A549 (cell line): ENCODE data around the gene TMEM266. TPM values are rescaled to one million over a fixed set of nuclear protein-coding genes. Genes with fewer than 3 reads are reported as not detected.

Source experiments
- ATAC-seq, 2 experiments: fragments of 200-7000 bp in 1 of 2; fragments of >200 bp in 1 of 2; cut with Nextera tagmentation in 1 of 2; cut with Tn5 transposase in 1 of 2; 3 replicates each; pipeline versions ENCODE4 v1.8.0 to v1.9.1; 2018 to 2020; ENCODE audit warnings: mild to moderate bottlenecking in 1 of 2, moderate library complexity in 1 of 2
- CTCF ChIA-PET: fragments of 300-600 bp; sonication (Branson Sonifier 250); formaldehyde crosslinking; extraction: SDS; loops from one replicate; lab custom pipeline; 2021; ENCODE audit warnings: antibody characterized with exemption, inconsistent platforms; lab: Yijun Ruan, JAX
- POLR2A ChIA-PET: fragments of 350-600 bp; formaldehyde crosslinking; extraction: SDS; loops from one replicate; lab custom pipeline; 2021; ENCODE audit warnings: antibody characterized with exemption, inconsistent platforms; lab: Yijun Ruan, JAX
- DNase-seq, 2 experiments: peaks; one replicate each; pipeline versions ENCODE4 v3.0.0 to v3.0.0-alpha.2; 2011 to 2016; ENCODE audit warnings: low read depth in 1 of 2, low spot score in 1 of 2
- FAIRE-seq: peaks from 2 replicates; lab custom pipeline; 2011; peaks lifted over from hg19 to GRCh38; lab: Jason Lieb, UNC
- H3K27ac ChIP-seq, 2 experiments: fragments of >200 bp; sonication (Bioruptor Twin); formaldehyde crosslinking; 3 replicates each; pipeline ENCODE4 v1.5.1; 2016 to 2017
- H3K4me1 ChIP-seq: fragments of >200 bp; sonication (Bioruptor Twin); formaldehyde crosslinking; 3 replicates; pipeline ENCODE4 v1.6.1; 2016
- H3K4me2 ChIP-seq: fragments of >200 bp; sonication (Bioruptor Twin); formaldehyde crosslinking; 3 replicates; pipeline ENCODE4 v1.6.1; 2016
- H3K4me3 ChIP-seq: fragments of >200 bp; sonication (Bioruptor Twin); formaldehyde crosslinking; 3 replicates; pipeline ENCODE4 v1.5.1; 2016
- H3K9me3 ChIP-seq: fragments of >200 bp; sonication (Bioruptor Twin); formaldehyde crosslinking; 3 replicates; pipeline ENCODE4 v1.6.1; 2016
- CBX2 ChIP-seq: fragments of 200-600 bp; sonication (generic); IDR thresholded peaks from 2 replicates; pipeline ENCODE4 v1.6.1; 2016; ENCODE audit warnings: low read depth, mild to moderate bottlenecking, borderline replicate concordance
- CHD2 ChIP-seq: fragments of 150-350 bp; IDR thresholded peaks from 2 replicates; pipeline ENCODE4 v1.6.1; 2014; ENCODE audit warnings: low read length; ENCODE audit not compliant: partially characterized antibody
- EHF ChIP-seq: fragments of 250-450 bp; sonication (Bioruptor Pico); IDR thresholded peaks from 2 replicates; pipeline ENCODE4 v1.5.0; 2020; ENCODE audit warnings: mild to moderate bottlenecking
- EHMT2 ChIP-seq: fragments of 200-600 bp; sonication (generic); IDR thresholded peaks from 2 replicates; pipeline ENCODE4 v1.6.1; 2016; ENCODE audit warnings: antibody characterized with exemption, low read depth, mild to moderate bottlenecking, moderate library complexity
- EP300 ChIP-seq, 2 experiments: fragments of >200 bp; sonication (Bioruptor Twin); formaldehyde crosslinking; IDR thresholded peaks; 2 replicates in 1 of 2; 3 replicates in 1 of 2; pipeline ENCODE4 v1.6.1; 2016 to 2017
- ESRRA ChIP-seq: fragments of 150-350 bp; IDR thresholded peaks from 2 replicates; pipeline ENCODE4 v1.6.1; 2014; ENCODE audit warnings: mild to moderate bottlenecking, low read length, borderline replicate concordance
- JUN ChIP-seq, 2 experiments: fragments of >200 bp; sonication (Bioruptor Twin); formaldehyde crosslinking; IDR thresholded peaks; 2 replicates in 1 of 2; 3 replicates in 1 of 2; pipeline ENCODE4 v1.6.1; 2016 to 2017
- KDM5A ChIP-seq: fragments of 200-600 bp; sonication (generic); IDR thresholded peaks from 2 replicates; pipeline ENCODE4 v1.6.1; 2016; ENCODE audit warnings: antibody characterized with exemption, mild to moderate bottlenecking
- MAFK ChIP-seq: fragments of 450-650 bp; IDR thresholded peaks from 2 replicates; pipeline ENCODE4 v1.6.1; 2014; ENCODE audit not compliant: partially characterized antibody
- RNF2 ChIP-seq: fragments of 200-600 bp; sonication (generic); IDR thresholded peaks from 2 replicates; pipeline ENCODE4 v1.6.1; 2016; ENCODE audit warnings: low read depth, mild to moderate bottlenecking, antibody characterized with exemption, moderate library complexity, borderline replicate concordance
- SMC3 ChIP-seq: fragments of >200 bp; sonication (Bioruptor Twin); formaldehyde crosslinking; IDR thresholded peaks from 3 replicates; pipeline ENCODE4 v1.6.1; 2018; ENCODE audit warnings: inconsistent platforms
- SREBF2 ChIP-seq: fragments of 450-650 bp; IDR thresholded peaks from 2 replicates; pipeline ENCODE4 v1.6.1; 2014; ENCODE audit warnings: mild to moderate bottlenecking, moderate library complexity
- ZC3H11A ChIP-seq: fragments of 450-650 bp; IDR thresholded peaks from 2 replicates; pipeline ENCODE4 v1.6.1; 2014; ENCODE audit warnings: antibody characterized with exemption, mild to moderate bottlenecking
- ZNF302 ChIP-seq: fragments of 250-450 bp; sonication (Bioruptor Pico); IDR thresholded peaks from 2 replicates; pipeline ENCODE4 v1.9.0; 2021; ENCODE audit warnings: inconsistent platforms, mild to moderate bottlenecking, moderate library complexity
- WGBS: methylation state at CpG from one replicate; pipeline ENCODE4 v1.1.6; 2017; ENCODE audit errors: missing lambda C conversion rate; 5-methylcytosine and 5-hydroxymethylcytosine counted together
- polyA plus RNA-seq, 4 experiments: library from polyadenylated mRNA; depleted of rRNA in 3 of 4; stranded (reverse); fragments of >200 nt; fragmentation: RNase III in 1 of 4; extraction: RNeasy Plus Mini Kit Qiagen cat#74134 plus additional on column Dnase treatment in 1 of 4; gene quantifications; 2 replicates in 3 of 4; 3 replicates in 1 of 4; pipeline ENCODE4 v1.2.3, GENCODE V29; 2011 to 2017
- TF ChIP-seq, protein P1 (sequence below): fragments of 450-650 bp; IDR thresholded peaks from 2 replicates; pipeline ENCODE4 v1.6.1; 2014; ENCODE audit warnings: antibody characterized with exemption
- TF ChIP-seq, protein P2 (sequence below): fragments of 150-350 bp; IDR thresholded peaks from 2 replicates; pipeline ENCODE4 v1.6.1; 2014; ENCODE audit warnings: low read depth, mild to moderate bottlenecking, low read length
- TF ChIP-seq, protein P3 (sequence below): fragments of >200 bp; sonication (Bioruptor Twin); formaldehyde crosslinking; IDR thresholded peaks from 3 replicates; pipeline ENCODE4 v1.5.1; 2016
- TF ChIP-seq, protein P4 (sequence below): IDR thresholded peaks from 2 replicates; pipeline ENCODE4 v1.6.1; 2012

Gene TMEM266
- polyA plus RNA-seq, 2 of the 4 experiments (the other 2 are of a cell fraction), result 0.06 to 0.08 TPM

DNA sequence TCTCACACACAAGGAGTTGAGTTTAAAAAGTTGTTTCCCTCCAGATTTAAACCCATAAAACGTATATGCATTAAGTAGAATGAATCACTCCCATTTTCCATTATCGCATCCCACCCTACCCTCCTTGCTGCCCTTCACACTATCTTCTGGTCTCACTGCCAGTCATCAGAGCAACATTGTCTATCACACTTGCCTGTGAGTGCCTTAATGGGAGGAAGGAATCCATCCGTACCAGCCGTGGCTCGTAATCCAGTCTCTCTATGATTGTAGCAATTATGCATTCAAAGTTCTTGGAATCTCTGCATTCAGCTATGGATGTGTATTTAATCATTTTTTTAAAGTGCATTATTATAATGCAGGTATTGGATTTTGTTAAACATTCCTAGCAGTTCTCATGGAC, 1.9 kb downstream of the TMEM266 start (continued):
- no peak for TF ChIP-seq ESRRA
- TF ChIP-seq, all 56 proteins: peak for 0

DNA sequence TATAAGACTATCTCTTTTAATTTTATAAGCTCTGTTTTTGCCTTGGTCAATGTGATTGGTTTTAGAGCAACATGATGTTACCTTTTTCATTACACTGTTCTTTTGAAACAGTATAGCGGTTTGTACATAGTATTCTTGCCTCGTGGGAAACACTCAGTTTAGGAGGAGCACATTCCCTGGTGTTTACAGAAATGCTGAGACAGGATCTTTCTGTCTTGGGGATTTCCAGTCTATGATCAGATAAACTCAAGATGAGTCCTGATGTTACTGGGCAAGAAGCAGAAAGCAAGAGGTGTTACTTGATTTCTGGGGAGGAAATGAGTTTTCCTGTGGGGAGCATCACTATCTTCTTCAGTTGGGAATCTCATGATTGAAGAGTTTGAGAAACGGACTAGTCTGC, 2.5 kb downstream of the TMEM266 start:
- CTCF ChIA-PET, result interaction anchor here (1.0 to 9.2 kb wide), 2 partner anchors 80 to 92 kb away, joined by 3 to 448 read pairs; no protein-coding TSS in a partner anchor
- FAIRE-seq (peak; percentile 77), DNase-seq (no peak), ATAC-seq (no peak)
- WGBS, result 20% methylated on average over 3 of the region's 3 CpGs
- H3K27ac ChIP-seq, result no peak overlapping the region
- H3K4me1 ChIP-seq, result peaks cover 15% of the 10 kb centered on the region
- no peak overlapping the region for H3K4me3 ChIP-seq
- no peaks in the 10 kb centered on the region for H3K9me3 ChIP-seq
- POLR2A ChIA-PET, result no interaction called here
- H3K4me2 ChIP-seq, result no peak overlapping the region
- TF ChIP-seq EP300 (IDR thresholded peaks at IDR 0.05) (no peak), MAFK (peak; percentile 64)

DNA sequence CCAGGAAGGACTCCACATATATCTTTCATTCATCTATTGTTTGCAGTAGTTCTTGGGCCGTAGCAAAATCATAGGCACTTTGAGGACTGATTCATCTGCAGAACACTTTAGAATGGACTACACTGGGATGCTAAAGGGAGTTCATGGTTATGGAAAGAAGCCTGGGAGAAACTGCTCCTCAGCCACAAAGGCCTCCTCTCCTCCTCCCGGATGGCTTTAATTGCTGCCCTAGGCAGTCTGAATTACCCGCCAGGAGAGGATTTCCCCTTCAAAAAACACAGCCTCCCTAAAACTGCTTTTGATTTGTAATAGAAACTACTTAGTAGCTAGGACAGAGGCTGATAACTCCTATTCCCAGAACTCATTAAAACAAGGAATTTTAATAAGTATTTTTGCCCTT, 4.6 kb downstream of the TMEM266 start:
- TF ChIP-seq ZNF302, result no peak
- TF ChIP-seq, protein P1, sequence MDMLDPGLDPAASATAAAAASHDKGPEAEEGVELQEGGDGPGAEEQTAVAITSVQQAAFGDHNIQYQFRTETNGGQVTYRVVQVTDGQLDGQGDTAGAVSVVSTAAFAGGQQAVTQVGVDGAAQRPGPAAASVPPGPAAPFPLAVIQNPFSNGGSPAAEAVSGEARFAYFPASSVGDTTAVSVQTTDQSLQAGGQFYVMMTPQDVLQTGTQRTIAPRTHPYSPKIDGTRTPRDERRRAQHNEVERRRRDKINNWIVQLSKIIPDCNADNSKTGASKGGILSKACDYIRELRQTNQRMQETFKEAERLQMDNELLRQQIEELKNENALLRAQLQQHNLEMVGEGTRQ, result no peak
- TF ChIP-seq ZC3H11A, result no peak
- TF ChIP-seq KDM5A, result no peak
- no peak for TF ChIP-seq JUN (IDR thresholded peaks at IDR 0.05)
- no peak for TF ChIP-seq SREBF2
- TF ChIP-seq, protein P2, sequence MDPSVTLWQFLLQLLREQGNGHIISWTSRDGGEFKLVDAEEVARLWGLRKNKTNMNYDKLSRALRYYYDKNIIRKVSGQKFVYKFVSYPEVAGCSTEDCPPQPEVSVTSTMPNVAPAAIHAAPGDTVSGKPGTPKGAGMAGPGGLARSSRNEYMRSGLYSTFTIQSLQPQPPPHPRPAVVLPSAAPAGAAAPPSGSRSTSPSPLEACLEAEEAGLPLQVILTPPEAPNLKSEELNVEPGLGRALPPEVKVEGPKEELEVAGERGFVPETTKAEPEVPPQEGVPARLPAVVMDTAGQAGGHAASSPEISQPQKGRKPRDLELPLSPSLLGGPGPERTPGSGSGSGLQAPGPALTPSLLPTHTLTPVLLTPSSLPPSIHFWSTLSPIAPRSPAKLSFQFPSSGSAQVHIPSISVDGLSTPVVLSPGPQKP, result no peak
- TF ChIP-seq EHMT2, result no peak
- no peak for TF ChIP-seq CBX2
- TF ChIP-seq SMC3, result no peak
- no peak for TF ChIP-seq RNF2
- TF ChIP-seq CHD2, result no peak
- TF ChIP-seq, protein P3, sequence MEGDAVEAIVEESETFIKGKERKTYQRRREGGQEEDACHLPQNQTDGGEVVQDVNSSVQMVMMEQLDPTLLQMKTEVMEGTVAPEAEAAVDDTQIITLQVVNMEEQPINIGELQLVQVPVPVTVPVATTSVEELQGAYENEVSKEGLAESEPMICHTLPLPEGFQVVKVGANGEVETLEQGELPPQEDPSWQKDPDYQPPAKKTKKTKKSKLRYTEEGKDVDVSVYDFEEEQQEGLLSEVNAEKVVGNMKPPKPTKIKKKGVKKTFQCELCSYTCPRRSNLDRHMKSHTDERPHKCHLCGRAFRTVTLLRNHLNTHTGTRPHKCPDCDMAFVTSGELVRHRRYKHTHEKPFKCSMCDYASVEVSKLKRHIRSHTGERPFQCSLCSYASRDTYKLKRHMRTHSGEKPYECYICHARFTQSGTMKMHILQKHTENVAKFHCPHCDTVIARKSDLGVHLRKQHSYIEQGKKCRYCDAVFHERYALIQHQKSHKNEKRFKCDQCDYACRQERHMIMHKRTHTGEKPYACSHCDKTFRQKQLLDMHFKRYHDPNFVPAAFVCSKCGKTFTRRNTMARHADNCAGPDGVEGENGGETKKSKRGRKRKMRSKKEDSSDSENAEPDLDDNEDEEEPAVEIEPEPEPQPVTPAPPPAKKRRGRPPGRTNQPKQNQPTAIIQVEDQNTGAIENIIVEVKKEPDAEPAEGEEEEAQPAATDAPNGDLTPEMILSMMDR, result no peak
- TF ChIP-seq, protein P4, sequence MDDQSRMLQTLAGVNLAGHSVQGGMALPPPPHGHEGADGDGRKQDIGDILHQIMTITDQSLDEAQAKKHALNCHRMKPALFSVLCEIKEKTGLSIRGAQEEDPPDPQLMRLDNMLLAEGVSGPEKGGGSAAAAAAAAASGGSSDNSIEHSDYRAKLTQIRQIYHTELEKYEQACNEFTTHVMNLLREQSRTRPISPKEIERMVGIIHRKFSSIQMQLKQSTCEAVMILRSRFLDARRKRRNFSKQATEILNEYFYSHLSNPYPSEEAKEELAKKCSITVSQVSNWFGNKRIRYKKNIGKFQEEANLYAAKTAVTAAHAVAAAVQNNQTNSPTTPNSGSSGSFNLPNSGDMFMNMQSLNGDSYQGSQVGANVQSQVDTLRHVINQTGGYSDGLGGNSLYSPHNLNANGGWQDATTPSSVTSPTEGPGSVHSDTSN, result no peak
- no peak for TF ChIP-seq EHF (CRISPR knock-in tag)
- FAIRE-seq (no peak), ATAC-seq (no peak), DNase-seq (no peak)
- H3K4me3 ChIP-seq, result no peak overlapping the region
- H3K4me2 ChIP-seq, result no peak overlapping the region
- H3K27ac ChIP-seq, result no peak overlapping the region
- H3K4me1 ChIP-seq, result peaks cover 5% of the 10 kb centered on the region; the same call in 1 of the 3 replicates
- WGBS, result 70% methylated on average over 3 of the region's 3 CpGs
- ChIA-PET POLR2A (no interaction called here), CTCF (interaction anchor here (0.8 to 1.4 kb wide), 3 partner anchors 11 to 90 kb away, joined by 3 to 7 read pairs (median 5); no protein-coding TSS in a partner anchor)
- no peaks in the 10 kb centered on the region for H3K9me3 ChIP-seq
